AG04450 (cell line): ENCODE measurements around the gene CFAP45. TPM values are rescaled to one million over a fixed set of nuclear protein-coding genes. Genes with fewer than 3 reads are reported as not detected.

Experiments used
- CTCF ChIA-PET: fragments of 300-600, 350-600 bp; formaldehyde crosslinking; extraction: SDS; loops from one replicate; lab custom pipeline; 2022; ENCODE audit warnings: antibody characterized with exemption, inconsistent platforms; lab: Charles Lee
- POLR2A ChIA-PET: fragments of 350-600 bp; formaldehyde crosslinking; extraction: SDS; loops from one replicate; lab custom pipeline; 2021; ENCODE audit warnings: antibody characterized with exemption, inconsistent platforms; lab: Yijun Ruan, JAX
- DNase-seq: peaks from one replicate; pipeline ENCODE4 v3.0.0-alpha.2; 2011; ENCODE audit warnings: low read depth, low spot score
- H3K27ac ChIP-seq: one replicate; pipeline ENCODE4 v1.5.1; 2012; ENCODE audit warnings: low read depth, low read length, control low read depth
- H3K27me3 ChIP-seq: one replicate; pipeline ENCODE4 v1.6.0; 2012; ENCODE audit warnings: low read length; ENCODE audit not compliant: control insufficient read depth, insufficient read depth
- H3K4me3 ChIP-seq: 2 replicates; pipeline ENCODE4 v1.5.1; 2011; ENCODE audit warnings: mild to moderate bottlenecking, low read depth, low read length, control low read depth
- H3K9me3 ChIP-seq: 2 replicates; pipeline ENCODE4 v1.5.1; 2012; ENCODE audit warnings: low read length; ENCODE audit not compliant: control insufficient read depth, insufficient read depth
- CTCF ChIP-seq: IDR thresholded peaks from 2 replicates; pipeline ENCODE4 v1.5.1; 2011; ENCODE audit warnings: low read depth, low read length, control low read depth, inconsistent platforms
- polyA plus RNA-seq: library from polyadenylated mRNA; depleted of rRNA; stranded (reverse); fragments of >200 nt; gene quantifications from 2 replicates; pipeline ENCODE4 v1.2.3, GENCODE V29; 2011

The CFAP45 gene
- polyA plus RNA-seq, 1 experiment: 0.29 TPM

- no peaks in the 10 kb centered on the region for H3K27me3 ChIP-seq
- CTCF ChIA-PET: interaction anchor here (1.0 to 7.6 kb wide), 8 partner anchors 13 to 162 kb away, joined by 3 to 91 read pairs (median 4); partner anchors contain the start of gene IGSF9
- H3K9me3 ChIP-seq: peaks cover 4% of the 10 kb centered on the region; the same call in 1 of the 2 replicates
- no peak for DNase-seq
- no peak; the same call in 1 of the 2 replicates for TF ChIP-seq CTCF
- peak overlapping the region; percentile 97 for H3K27ac ChIP-seq
- POLR2A ChIA-PET: interaction anchor here (0.9 to 1.6 kb wide), 5 partner anchors 9 to 117 kb away, joined by 3 to 5 read pairs (median 3); no protein-coding TSS in a partner anchor
- H3K4me3 ChIP-seq: peak overlapping the region; percentile 97
These were observed 24.2 kb upstream of the CFAP45 start for GRCh38 chr1:159924025-159924790.

- no peak for DNase-seq
- no peak for TF ChIP-seq CTCF
- H3K4me3 ChIP-seq: peak overlapping the region; percentile 97
- CTCF ChIA-PET: interaction anchor here (0.6 to 7.6 kb wide), 10 partner anchors 14 to 162 kb away, joined by 3 to 91 read pairs (median 3); partner anchors contain the start of gene IGSF9
- peak overlapping the region; percentile 97 for H3K27ac ChIP-seq
- POLR2A ChIA-PET: interaction anchor here (0.9 to 1.2 kb wide), 6 partner anchors 10 to 175 kb away, joined by 3 to 8 read pairs (median 3); partner anchors contain the start of gene IGSF8
- H3K27me3 ChIP-seq: no peaks in the 10 kb centered on the region
- H3K9me3 ChIP-seq: peaks cover 4% of the 10 kb centered on the region; the same call in 1 of the 2 replicates
These were observed 23.4 kb upstream of the CFAP45 start for GRCh38 chr1:159923203-159924024.

GRCh38 chr1:159922511-159923202 is 22.7 kb upstream of the CFAP45 start:
- peaks cover 4% of the 10 kb centered on the region; the same call in 1 of the 2 replicates for H3K9me3 ChIP-seq
- DNase-seq: no peak
- CTCF ChIA-PET: interaction anchor here (0.6 to 7.6 kb wide), 7 partner anchors 13 to 163 kb away, joined by 3 to 91 read pairs (median 4); no protein-coding TSS in a partner anchor
- no peaks in the 10 kb centered on the region for H3K27me3 ChIP-seq
- POLR2A ChIA-PET: interaction anchor here (0.6 to 1.2 kb wide), 5 partner anchors 10 to 1369 kb away, joined by 3 to 8 read pairs (median 3); partner anchors contain the start of gene IGSF8
- H3K27ac ChIP-seq: peak overlapping the region; percentile 97
- peak overlapping the region; percentile 97 for H3K4me3 ChIP-seq
- TF ChIP-seq CTCF: no peak

- Histone ChIP-seq H3K9me3 (peaks cover 4% of the 10 kb centered on the region; the same call in 1 of the 2 replicates), H3K4me3 (peak overlapping the region; percentile 97), H3K27ac (peak overlapping the region; percentile 39), H3K27me3 (no peaks in the 10 kb centered on the region)
- ChIA-PET CTCF (interaction anchor here (1.1 to 7.6 kb wide), 3 partner anchors 14 to 123 kb away, joined by 3 to 91 read pairs (median 17); no protein-coding TSS in a partner anchor), POLR2A (interaction anchor here (0.6 to 1.2 kb wide), 3 partner anchors 176 to 1369 kb away, joined by 3 to 4 read pairs (median 3); partner anchors contain the start of gene IGSF8)
- TF ChIP-seq CTCF: no peak
- no peak for DNase-seq
These were observed 21.9 kb upstream of the CFAP45 start for GRCh38 chr1:159921700-159922504.
